MCF 10A (cell line): ENCODE measurements around the gene ERC2. TPM values are rescaled to one million over a fixed set of nuclear protein-coding genes. Genes with fewer than 3 reads are reported as not detected.

ENCODE experiments used
- BruUV-seq: library from RNA; stranded (reverse); fragments of 400-500 nt; replicated peaks from 2 replicates; lab custom pipeline; 2021; lab: Mats Ljungman, UMichigan
- CTCF ChIA-PET: fragments of 300-600 bp; sonication (Branson Sonifier 250); formaldehyde crosslinking; extraction: SDS; loops from one replicate; lab custom pipeline; 2021; ENCODE audit warnings: antibody characterized with exemption, inconsistent platforms; lab: Yijun Ruan, JAX
- POLR2A ChIA-PET: fragments of 300-600, 350-650 bp; sonication (Branson Sonifier 250); formaldehyde crosslinking; extraction: SDS; loops from one replicate; lab custom pipeline; 2020; ENCODE audit warnings: antibody characterized with exemption, inconsistent platforms; lab: Yijun Ruan, JAX
- DNase-seq: peaks from one replicate; pipeline ENCODE4 v3.0.0-alpha.2; 2018; ENCODE audit not compliant: unreplicated experiment
- H3K27ac Mint-ChIP-seq: one replicate; pipeline ENCODE4 v1.8.0; 2022; ENCODE audit warnings: mild to moderate bottlenecking, low read depth, mixed read lengths; ENCODE audit not compliant: unreplicated experiment
- H3K27me3 Mint-ChIP-seq: one replicate; pipeline ENCODE4 v1.8.0; 2022; ENCODE audit warnings: mixed read lengths; ENCODE audit not compliant: insufficient read depth, unreplicated experiment
- H3K36me3 Mint-ChIP-seq: one replicate; pipeline ENCODE4 v1.8.0; 2022; ENCODE audit warnings: mild to moderate bottlenecking, moderate library complexity, mixed read lengths; ENCODE audit not compliant: insufficient read depth, unreplicated experiment
- H3K4me1 Mint-ChIP-seq: one replicate; pipeline ENCODE4 v1.8.0; 2022; ENCODE audit warnings: mixed read lengths; ENCODE audit not compliant: insufficient read depth, unreplicated experiment
- H3K4me3 Mint-ChIP-seq: one replicate; pipeline ENCODE4 v1.8.0; 2022; ENCODE audit warnings: mild to moderate bottlenecking, moderate library complexity, mixed read lengths; ENCODE audit not compliant: unreplicated experiment
- H3K9me3 Mint-ChIP-seq: one replicate; pipeline ENCODE4 v1.8.0; 2022; ENCODE audit warnings: mixed read lengths; ENCODE audit not compliant: unreplicated experiment
- CTCF ChIP-seq: fragments of 200-600 bp; IDR thresholded peaks from one replicate; pipeline ENCODE4 v1.8.0; 2022; ENCODE audit warnings: antibody characterized with exemption, mild to moderate bottlenecking; ENCODE audit not compliant: unreplicated experiment
- intact Hi-C: fragments of 100-400 bp; cut with micrococcal nuclease; formaldehyde crosslinking; loops from 2 replicates; pipeline ENCODE4 v1.14.1; 2022
- total RNA-seq: library from RNA; stranded (reverse); gene quantifications from 2 replicates; pipeline ENCODE4 v1.2.3, GENCODE V29; 2022

The ERC2 gene
- total RNA-seq, 1 experiment from 2014 or later: 0.42 TPM

- POLR2A ChIA-PET: no interaction called here
- TF ChIP-seq CTCF: no peak
- H3K4me1 Mint-ChIP-seq: no peaks in the 10 kb centered on the region
- no TSS peak for BruUV-seq
- H3K4me3 Mint-ChIP-seq: no peak overlapping the region
- intact Hi-C loops: no loop called here
- H3K9me3 Mint-ChIP-seq: no peaks in the 10 kb centered on the region
- H3K36me3 Mint-ChIP-seq: no peaks in the 10 kb centered on the region
- no peak for DNase-seq
- peaks cover 12% of the 10 kb centered on the region for H3K27me3 Mint-ChIP-seq
- CTCF ChIA-PET: interaction anchor here (0.6 kb wide), 1 partner anchor 537 kb away, joined by 4 read pairs; no protein-coding TSS in a partner anchor
- no peak overlapping the region for H3K27ac Mint-ChIP-seq
Observed at GRCh38 chr3:55782807-55783206, 685.5 kb downstream of the ERC2 start.

- Mint-ChIP-seq H3K9me3 (no peaks in the 10 kb centered on the region), H3K27ac (no peak overlapping the region), H3K36me3 (no peaks in the 10 kb centered on the region), H3K27me3 (peaks cover 12% of the 10 kb centered on the region), H3K4me3 (no peak overlapping the region), H3K4me1 (no peaks in the 10 kb centered on the region)
- intact Hi-C loops: no loop called here
- no peak for DNase-seq
- BruUV-seq: no TSS peak
- ChIA-PET POLR2A (no interaction called here), CTCF (interaction anchor here (0.6 kb wide), 2 partner anchors 41 to 537 kb away, joined by 3 to 4 read pairs; no protein-coding TSS in a partner anchor)
- no peak for TF ChIP-seq CTCF
Observed at GRCh38 chr3:55782351-55782750, 685.9 kb downstream of the ERC2 start.

GRCh38 chr3:55780913-55781312 is 687.4 kb downstream of the ERC2 start:
- Mint-ChIP-seq H3K27me3 (peaks cover 12% of the 10 kb centered on the region), H3K9me3 (no peaks in the 10 kb centered on the region), H3K4me3 (no peak overlapping the region), H3K4me1 (no peaks in the 10 kb centered on the region), H3K27ac (no peak overlapping the region), H3K36me3 (no peaks in the 10 kb centered on the region)
- TF ChIP-seq CTCF: no peak
- ChIA-PET CTCF (interaction anchor here (0.7 kb wide), 1 partner anchor 89 kb away, joined by 3 read pairs; no protein-coding TSS in a partner anchor), POLR2A (no interaction called here)
- intact Hi-C loops: no loop called here
- BruUV-seq: no TSS peak
- DNase-seq: no peak

GRCh38 chr3:55779543-55779942 is 688.7 kb downstream of the ERC2 start:
- ChIA-PET POLR2A (no interaction called here), CTCF (interaction anchor here (0.6 to 0.7 kb wide), 3 partner anchors 73 to 1240 kb away, joined by 3 to 6 read pairs (median 3); no protein-coding TSS in a partner anchor)
- Mint-ChIP-seq H3K27me3 (no peaks in the 10 kb centered on the region), H3K27ac (no peak overlapping the region), H3K4me3 (no peak overlapping the region), H3K36me3 (no peaks in the 10 kb centered on the region), H3K4me1 (no peaks in the 10 kb centered on the region), H3K9me3 (no peaks in the 10 kb centered on the region)
- intact Hi-C loops: no loop called here
- TF ChIP-seq CTCF: no peak
- no peak for DNase-seq
- no TSS peak for BruUV-seq
